Esophagus squamous epithelium (tissue), 4 donors: ENCODE measurements around the gene PCDHGA6.
A peak's percentile ranks its signal among the peaks of the same experiment; 100 is the strongest.

ENCODE experiments used
- POLR2A ChIP-seq, 4 donors: fragments of 450-650 bp; IDR thresholded peaks; one replicate each; pipeline ENCODE4 v1.6.1; 2017; ENCODE audit warnings: antibody characterized with exemption in 4 of 4, mild to moderate bottlenecking in 4 of 4, moderate library complexity in 3 of 4
- TF ChIP-seq, protein P1 (sequence below), 6 experiments: fragments of 450-650 bp in 4 of 6; fragments of 200-600 bp in 2 of 6; sonication (generic) in 2 of 6; IDR thresholded peaks; one replicate each; pipeline ENCODE4 v1.5.1; 2016 to 2019; ENCODE audit warnings: antibody characterized with exemption in 6 of 6, mild to moderate bottlenecking in 4 of 6, moderate library complexity in 4 of 6

DNA sequence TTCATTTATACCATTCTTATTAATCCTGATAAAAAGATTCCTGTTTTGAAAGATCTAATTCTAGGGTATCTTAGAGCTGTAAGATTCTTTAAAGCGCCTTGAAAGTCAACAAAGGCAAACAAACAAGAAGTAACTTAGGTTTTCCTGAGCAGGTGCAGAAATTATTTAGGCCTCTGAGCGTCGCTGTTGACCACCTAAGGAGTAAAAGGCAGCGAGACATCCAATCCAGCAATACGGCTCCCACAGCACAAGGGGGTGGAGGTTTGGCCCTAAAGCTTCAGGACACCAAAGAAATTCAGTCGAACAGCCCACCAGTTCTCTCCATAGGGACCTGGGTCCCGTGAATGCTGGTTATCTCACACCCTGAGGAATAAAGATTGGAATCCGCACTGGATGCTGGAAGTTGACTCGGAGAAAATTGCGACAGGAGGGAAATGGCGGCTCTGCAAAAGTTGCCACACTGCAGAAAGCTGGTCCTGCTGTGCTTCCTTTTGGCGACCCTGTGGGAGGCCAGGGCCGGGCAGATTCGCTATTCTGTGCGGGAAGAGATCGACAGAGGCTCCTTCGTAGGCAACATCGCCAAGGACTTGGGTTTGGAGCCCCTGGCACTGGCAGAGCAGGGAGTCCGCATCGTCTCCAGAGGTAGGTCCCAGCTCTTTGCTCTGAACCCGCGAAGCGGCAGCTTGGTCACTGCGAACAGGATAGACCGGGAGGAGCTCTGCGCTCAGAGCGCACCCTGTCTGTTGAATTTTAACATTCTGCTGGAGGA lies 35.0 kb upstream of the PCDHGA6 start, which contains the start of gene PCDHGA2:
- TF ChIP-seq, protein P1, sequence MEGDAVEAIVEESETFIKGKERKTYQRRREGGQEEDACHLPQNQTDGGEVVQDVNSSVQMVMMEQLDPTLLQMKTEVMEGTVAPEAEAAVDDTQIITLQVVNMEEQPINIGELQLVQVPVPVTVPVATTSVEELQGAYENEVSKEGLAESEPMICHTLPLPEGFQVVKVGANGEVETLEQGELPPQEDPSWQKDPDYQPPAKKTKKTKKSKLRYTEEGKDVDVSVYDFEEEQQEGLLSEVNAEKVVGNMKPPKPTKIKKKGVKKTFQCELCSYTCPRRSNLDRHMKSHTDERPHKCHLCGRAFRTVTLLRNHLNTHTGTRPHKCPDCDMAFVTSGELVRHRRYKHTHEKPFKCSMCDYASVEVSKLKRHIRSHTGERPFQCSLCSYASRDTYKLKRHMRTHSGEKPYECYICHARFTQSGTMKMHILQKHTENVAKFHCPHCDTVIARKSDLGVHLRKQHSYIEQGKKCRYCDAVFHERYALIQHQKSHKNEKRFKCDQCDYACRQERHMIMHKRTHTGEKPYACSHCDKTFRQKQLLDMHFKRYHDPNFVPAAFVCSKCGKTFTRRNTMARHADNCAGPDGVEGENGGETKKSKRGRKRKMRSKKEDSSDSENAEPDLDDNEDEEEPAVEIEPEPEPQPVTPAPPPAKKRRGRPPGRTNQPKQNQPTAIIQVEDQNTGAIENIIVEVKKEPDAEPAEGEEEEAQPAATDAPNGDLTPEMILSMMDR (IDR thresholded peaks at IDR 0.05) = peak in 4 of 6 experiments; percentile 10 to 40 (median 18)
- no peak for TF ChIP-seq POLR2A (IDR thresholded peaks at IDR 0.05)
